RWPE2 (cell line): ENCODE measurements around the gene NRF1.

Source experiments
- ATAC-seq: fragments of 200-7000 bp; cut with Tn5 transposase; 3 replicates; pipeline ENCODE4 v1.9.1; 2021; ENCODE audit warnings: low read depth
- DNase-seq: peaks from one replicate; pipeline ENCODE4 v3.0.0-alpha.2; 2020; ENCODE audit warnings: low spot score
- H3K27ac ChIP-seq: fragments of 450-650 bp; 2 replicates; pipeline ENCODE4 v1.5.1; 2017; ENCODE audit warnings: mild to moderate bottlenecking; ENCODE audit not compliant: poor library complexity, severe bottlenecking
- H3K27me3 ChIP-seq: fragments of 250-450 bp; sonication (Bioruptor Pico); 2 replicates; pipeline ENCODE4 v1.5.1; 2021; ENCODE audit warnings: mild to moderate bottlenecking, moderate library complexity; ENCODE audit not compliant: insufficient read depth, poor library complexity, severe bottlenecking
- H3K36me3 ChIP-seq: fragments of 250-450 bp; sonication (Bioruptor Pico); 2 replicates; pipeline ENCODE4 v1.5.1; 2020; ENCODE audit warnings: low read depth, mild to moderate bottlenecking, moderate library complexity
- H3K4me1 ChIP-seq: fragments of 250-450 bp; sonication (Bioruptor Pico); 2 replicates; pipeline ENCODE4 v1.5.1; 2021; ENCODE audit warnings: mild to moderate bottlenecking, moderate library complexity; ENCODE audit not compliant: insufficient read depth, poor library complexity, severe bottlenecking
- H3K4me3 ChIP-seq: fragments of 250-450 bp; sonication (Bioruptor Pico); 2 replicates; pipeline ENCODE4 v1.5.1; 2021; ENCODE audit warnings: mild to moderate bottlenecking, moderate library complexity; ENCODE audit not compliant: severe bottlenecking
- H3K9me3 ChIP-seq: fragments of 250-450 bp; sonication (Bioruptor Pico); 2 replicates; pipeline ENCODE4 v1.5.1; 2021; ENCODE audit warnings: mild to moderate bottlenecking, moderate library complexity; ENCODE audit not compliant: severe bottlenecking
- CTCF ChIP-seq: fragments of 450-650 bp; IDR thresholded peaks from one replicate; pipeline ENCODE4 v1.5.1; 2017; ENCODE audit warnings: mild to moderate bottlenecking, moderate library complexity; ENCODE audit not compliant: poor library complexity, severe bottlenecking

Gene NRF1

GRCh38 chr7:129804890-129805719 is 193.6 kb downstream of the NRF1 start:
- no peaks in the 10 kb centered on the region for H3K4me1 ChIP-seq
- no peaks in the 10 kb centered on the region for H3K36me3 ChIP-seq
- DNase-seq (no peak), ATAC-seq (no peak; the same call in 2 of the 3 replicates)
- H3K4me3 ChIP-seq: no peak overlapping the region
- no peaks in the 10 kb centered on the region for H3K27me3 ChIP-seq
- no peaks in the 10 kb centered on the region for H3K9me3 ChIP-seq
- no peak overlapping the region for H3K27ac ChIP-seq
- TF ChIP-seq CTCF: no peak
